ENCODE results near the gene CLCNKA.
"Not testable (repeated sequence)": the region's sequence is repeated elsewhere in the genome, so short reads cannot be mapped to it uniquely, and the experiment has no call there.

The CLCNKA gene

GRCh38 chr1:16050328-16050727 lies 28.5 kb downstream of the CLCNKA start:
- no peaks in the 10 kb centered on the region; the same call in 1 of the 2 replicates for H3K27me3 ChIP-seq (ENCODE audit: insufficient read depth, low read length)
- H3K4me1 ChIP-seq (ENCODE audit: insufficient read depth, low read length): no peaks in the 10 kb centered on the region; the same call in none of the 2 replicates
- H3K9ac ChIP-seq (ENCODE audit: low read depth, low read length): no peak overlapping the region
- H3K36me3 ChIP-seq (ENCODE audit: insufficient read depth, low read depth, low read length): no peaks in the 10 kb centered on the region
- H3K4me3 ChIP-seq (ENCODE audit: low read length): no peak overlapping the region
- no peak overlapping the region for H3K27ac ChIP-seq (ENCODE audit: low read length)
- H3K9me3 ChIP-seq (ENCODE audit: insufficient read depth, low read depth, low read length): no peaks in the 10 kb centered on the region

- Histone ChIP-seq H3K27me3 (ENCODE audit: insufficient read depth, low read length) (no peaks in the 10 kb centered on the region; the same call in 1 of the 2 replicates), H3K4me3 (ENCODE audit: low read length) (no peak overlapping the region), H3K4me1 (ENCODE audit: insufficient read depth, low read length) (no peaks in the 10 kb centered on the region; the same call in none of the 2 replicates), H3K36me3 (ENCODE audit: insufficient read depth, low read depth, low read length) (no peaks in the 10 kb centered on the region), H3K27ac (ENCODE audit: low read length) (no peak overlapping the region), H3K9ac (ENCODE audit: low read depth, low read length) (no peak overlapping the region), H3K9me3 (ENCODE audit: insufficient read depth, low read depth, low read length) (no peaks in the 10 kb centered on the region)
Measured at GRCh38 chr1:16051039-16051438, 29.2 kb downstream of the CLCNKA start.

GRCh38 chr1:16051949-16052348 lies 30.1 kb downstream of the CLCNKA start:
- not testable (repeated sequence) for H3K9ac ChIP-seq (ENCODE audit: low read depth, low read length); H3K4me3 ChIP-seq (ENCODE audit: low read length); H3K4me1 ChIP-seq (ENCODE audit: insufficient read depth, low read length); H3K27me3 ChIP-seq (ENCODE audit: insufficient read depth, low read length); H3K36me3 ChIP-seq (ENCODE audit: insufficient read depth, low read depth, low read length); H3K9me3 ChIP-seq (ENCODE audit: insufficient read depth, low read depth, low read length); H3K27ac ChIP-seq (ENCODE audit: low read length)

GRCh38 chr1:16053781-16054502 lies 32.1 kb downstream of the CLCNKA start:
- no peak overlapping the region for H3K9ac ChIP-seq (ENCODE audit: low read depth, low read length)
- H3K36me3 ChIP-seq (ENCODE audit: insufficient read depth, low read depth, low read length): no peaks in the 10 kb centered on the region
- H3K27me3 ChIP-seq (ENCODE audit: insufficient read depth, low read length): no peaks in the 10 kb centered on the region
- no peak overlapping the region for H3K4me3 ChIP-seq (ENCODE audit: low read length)
- H3K27ac ChIP-seq (ENCODE audit: low read length): no peak overlapping the region
- H3K9me3 ChIP-seq (ENCODE audit: insufficient read depth, low read depth, low read length): no peaks in the 10 kb centered on the region
- no peaks in the 10 kb centered on the region; the same call in none of the 2 replicates for H3K4me1 ChIP-seq (ENCODE audit: insufficient read depth, low read length)

GRCh38 chr1:16054598-16055540 lies 33.0 kb downstream of the CLCNKA start:
- no peaks in the 10 kb centered on the region; the same call in none of the 2 replicates for H3K4me1 ChIP-seq (ENCODE audit: insufficient read depth, low read length)
- no peaks in the 10 kb centered on the region for H3K36me3 ChIP-seq (ENCODE audit: insufficient read depth, low read depth, low read length)
- no peak overlapping the region for H3K4me3 ChIP-seq (ENCODE audit: low read length)
- no peaks in the 10 kb centered on the region for H3K9me3 ChIP-seq (ENCODE audit: insufficient read depth, low read depth, low read length)
- no peaks in the 10 kb centered on the region for H3K27me3 ChIP-seq (ENCODE audit: insufficient read depth, low read length)
- no peak overlapping the region for H3K9ac ChIP-seq (ENCODE audit: low read depth, low read length)
- no peak overlapping the region for H3K27ac ChIP-seq (ENCODE audit: low read length)

GRCh38 chr1:16055613-16056520 lies 34.0 kb downstream of the CLCNKA start:
- Histone ChIP-seq H3K4me3 (ENCODE audit: low read length) (0 out of 2 replicates have a peak overlapping the region, but pooled peaks have one; percentile 6), H3K27me3 (ENCODE audit: insufficient read depth, low read length) (no peaks in the 10 kb centered on the region), H3K27ac (ENCODE audit: low read length) (no peak overlapping the region), H3K9ac (ENCODE audit: low read depth, low read length) (no peak overlapping the region), H3K9me3 (ENCODE audit: insufficient read depth, low read depth, low read length) (no peaks in the 10 kb centered on the region), H3K4me1 (ENCODE audit: insufficient read depth, low read length) (no peaks in the 10 kb centered on the region; the same call in 1 of the 2 replicates), H3K36me3 (ENCODE audit: insufficient read depth, low read depth, low read length) (no peaks in the 10 kb centered on the region)

DNA sequence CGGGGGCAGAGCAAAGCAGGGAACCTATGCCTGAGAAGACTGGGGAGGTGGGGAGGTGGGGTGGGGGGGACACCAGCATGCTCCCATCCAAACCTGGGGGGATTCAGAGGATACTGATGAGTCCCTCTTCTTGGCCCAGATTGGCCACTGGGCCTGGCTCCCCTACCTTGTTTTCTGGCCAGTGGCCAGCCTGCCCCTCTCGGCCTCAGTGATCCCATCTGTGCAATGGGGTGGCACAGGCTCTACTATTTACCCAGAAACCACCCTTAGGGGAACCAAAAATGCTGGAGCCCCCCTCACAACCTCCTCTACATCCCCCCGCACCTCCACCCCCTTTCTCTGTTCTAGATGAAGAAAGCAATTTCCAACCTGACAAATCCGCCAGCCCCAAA lies 34.7 kb downstream of the CLCNKA start:
- not testable (repeated sequence) for H3K4me1 ChIP-seq (ENCODE audit: insufficient read depth, low read length); H3K27ac ChIP-seq (ENCODE audit: low read length); H3K9me3 ChIP-seq (ENCODE audit: insufficient read depth, low read depth, low read length); H3K36me3 ChIP-seq (ENCODE audit: insufficient read depth, low read depth, low read length); H3K27me3 ChIP-seq (ENCODE audit: insufficient read depth, low read length); H3K4me3 ChIP-seq (ENCODE audit: low read length); H3K9ac ChIP-seq (ENCODE audit: low read depth, low read length)

- H3K4me3 ChIP-seq (ENCODE audit: low read length); H3K4me1 ChIP-seq (ENCODE audit: insufficient read depth, low read length); H3K27me3 ChIP-seq (ENCODE audit: insufficient read depth, low read length); H3K36me3 ChIP-seq (ENCODE audit: insufficient read depth, low read depth, low read length); H3K9me3 ChIP-seq (ENCODE audit: insufficient read depth, low read depth, low read length); H3K27ac ChIP-seq (ENCODE audit: low read length); H3K9ac ChIP-seq (ENCODE audit: low read depth, low read length): not testable (repeated sequence)
Measured at GRCh38 chr1:16057314-16057915, 35.6 kb downstream of the CLCNKA start.

GRCh38 chr1:16058394-16059120 lies 36.7 kb downstream of the CLCNKA start:
- H3K27me3 ChIP-seq (ENCODE audit: insufficient read depth, low read length); H3K4me3 ChIP-seq (ENCODE audit: low read length); H3K9ac ChIP-seq (ENCODE audit: low read depth, low read length); H3K9me3 ChIP-seq (ENCODE audit: insufficient read depth, low read depth, low read length); H3K4me1 ChIP-seq (ENCODE audit: insufficient read depth, low read length); H3K27ac ChIP-seq (ENCODE audit: low read length); H3K36me3 ChIP-seq (ENCODE audit: insufficient read depth, low read depth, low read length): not testable (repeated sequence)

- no peak overlapping the region for H3K9ac ChIP-seq (ENCODE audit: low read depth, low read length)
- no peaks in the 10 kb centered on the region for H3K9me3 ChIP-seq (ENCODE audit: insufficient read depth, low read depth, low read length)
- peaks cover 7% of the 10 kb centered on the region; the same call in 1 of the 2 replicates for H3K27me3 ChIP-seq (ENCODE audit: insufficient read depth, low read length)
- H3K36me3 ChIP-seq (ENCODE audit: insufficient read depth, low read depth, low read length): no peaks in the 10 kb centered on the region
- H3K4me3 ChIP-seq (ENCODE audit: low read length): no peak overlapping the region
- peaks cover 2% of the 10 kb centered on the region; the same call in 1 of the 2 replicates for H3K4me1 ChIP-seq (ENCODE audit: insufficient read depth, low read length)
- H3K27ac ChIP-seq (ENCODE audit: low read length): no peak overlapping the region
Measured at GRCh38 chr1:16061266-16061665, 39.4 kb downstream of the CLCNKA start.

Data from iPS-20b (cell line).